A673 (cell line): ENCODE measurements around the gene RALB. TPM values are rescaled to one million over a fixed set of nuclear protein-coding genes. Genes with fewer than 3 reads are reported as not detected.

Experiments used
- BruUV-seq: library from RNA; stranded (reverse); fragments of 400-500 nt; replicated peaks from 2 replicates; lab custom pipeline; 2021; lab: Mats Ljungman, UMichigan
- CTCF ChIA-PET: fragments of 300-600 bp; sonication (Branson Sonifier 250); formaldehyde crosslinking; loops from one replicate; lab custom pipeline; 2022; ENCODE audit warnings: antibody characterized with exemption; lab: Charles Lee
- POLR2A ChIA-PET: fragments of 300-600 bp; sonication (Branson Sonifier 250); formaldehyde crosslinking; loops from one replicate; lab custom pipeline; 2022; ENCODE audit warnings: antibody characterized with exemption; ENCODE audit not compliant: low non-redundant PET; lab: Charles Lee
- DNase-seq: peaks from one replicate; pipeline ENCODE4 v3.0.0-alpha.2; 2015; ENCODE audit warnings: low spot score
- H3K27ac ChIP-seq: fragments of 200-600 bp; sonication (generic); 2 replicates; pipeline ENCODE4 v1.5.1; 2016; ENCODE audit warnings: mixed run types, low read depth, mild to moderate bottlenecking, mixed read lengths, antibody characterized with exemption, low read length; ENCODE audit not compliant: poor library complexity, severe bottlenecking
- H3K27me3 ChIP-seq: fragments of 200-600 bp; sonication (generic); replicated peaks from 2 replicates; pipeline ENCODE4 v1.6.1; 2017; ENCODE audit warnings: mixed run types, low read depth, mild to moderate bottlenecking, mixed read lengths, antibody characterized with exemption, low read length; ENCODE audit not compliant: insufficient read depth, poor library complexity
- H3K36me3 ChIP-seq: fragments of 200-600 bp; sonication (generic); 2 replicates; pipeline ENCODE4 v1.6.1; 2016; ENCODE audit warnings: mixed run types, mild to moderate bottlenecking, mixed read lengths, antibody characterized with exemption, low read length; ENCODE audit not compliant: insufficient read depth, poor library complexity, severe bottlenecking
- H3K4me1 ChIP-seq: fragments of 200-600 bp; sonication (generic); 2 replicates; pipeline ENCODE4 v1.6.1; 2017; ENCODE audit warnings: mixed run types, mild to moderate bottlenecking, mixed read lengths, antibody characterized with exemption, low read length; ENCODE audit not compliant: insufficient read depth, poor library complexity, severe bottlenecking
- H3K4me3 ChIP-seq: fragments of 200-600 bp; sonication (generic); 2 replicates; pipeline ENCODE4 v1.5.1; 2016; ENCODE audit warnings: low read depth, mixed run types, mild to moderate bottlenecking, mixed read lengths, low read length; ENCODE audit not compliant: poor library complexity, severe bottlenecking
- H3K9me3 ChIP-seq: fragments of 200-600 bp; sonication (generic); 2 replicates; pipeline ENCODE4 v1.6.1; 2016; ENCODE audit warnings: mixed run types, low read depth, mild to moderate bottlenecking, mixed read lengths, antibody characterized with exemption, low read length; ENCODE audit not compliant: poor library complexity, severe bottlenecking
- EZH2 ChIP-seq: fragments of 200-600 bp; sonication (generic); IDR thresholded peaks from 2 replicates; pipeline ENCODE4 v1.6.1; 2017; ENCODE audit warnings: borderline replicate concordance, low read depth, mild to moderate bottlenecking, mixed read lengths, antibody characterized with exemption, low read length; ENCODE audit not compliant: poor library complexity, severe bottlenecking
- intact Hi-C: fragments of 100-400 bp; cut with micrococcal nuclease; formaldehyde crosslinking; loops from one replicate; pipeline ENCODE4 v1.10.0; 2022; ENCODE audit not compliant: unreplicated experiment
- total RNA-seq: library from RNA; stranded (reverse); gene quantifications from 2 replicates; pipeline ENCODE4 v1.2.3, GENCODE V29; 2021
- TF ChIP-seq, protein P1 (sequence below): fragments of 300-800, 200-600 bp; sonication (generic); conservative IDR thresholded peaks from 2 replicates; pipeline ENCODE4 v1.5.1; 2017; ENCODE audit warnings: low read depth, mild to moderate bottlenecking, antibody characterized with exemption, low read length, moderate library complexity, mixed read lengths

Gene RALB
- total RNA-seq, 1 experiment from 2014 or later, result 47.0 TPM

DNA sequence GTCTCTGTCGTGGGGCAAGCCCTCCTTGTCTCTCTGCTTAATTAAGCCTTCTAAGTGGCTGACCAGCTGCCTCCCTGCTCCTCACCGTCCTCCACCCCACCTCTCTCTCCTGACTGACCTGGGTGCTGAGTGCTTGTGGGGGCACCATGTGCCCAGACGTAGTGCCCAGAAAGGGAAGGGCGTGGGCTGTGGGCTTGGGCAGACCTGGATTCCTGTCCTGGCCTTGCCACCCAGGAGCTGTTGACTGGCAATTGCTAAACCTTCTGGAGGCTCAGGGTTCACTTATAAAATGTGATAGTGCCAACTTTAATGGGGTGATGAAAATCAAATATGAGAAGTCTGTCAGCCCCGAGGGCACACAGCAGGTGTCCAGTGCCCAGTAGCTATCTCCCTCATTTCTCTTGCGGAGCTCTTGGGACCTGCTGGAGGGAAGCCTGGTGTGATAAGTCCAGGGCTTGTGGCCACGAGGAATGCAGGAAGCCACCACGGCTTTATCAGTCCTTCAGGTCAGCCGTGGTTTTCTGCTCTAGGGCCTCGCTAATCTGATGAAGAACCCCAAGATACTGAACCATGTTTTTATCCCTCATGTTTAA is 71.3 kb downstream of the RALB start:
- DNase-seq, result no peak
- Histone ChIP-seq H3K9me3 (no peaks in the 10 kb centered on the region), H3K4me1 (no peaks in the 10 kb centered on the region), H3K27ac (no peak overlapping the region), H3K4me3 (no peak overlapping the region), H3K36me3 (no peaks in the 10 kb centered on the region), H3K27me3 (no peaks in the 10 kb centered on the region)
- CTCF ChIA-PET, result interaction anchor here (0.5 kb wide), 1 partner anchor 392 kb away, joined by 5 read pairs; no protein-coding TSS in a partner anchor
- intact Hi-C loops, result no loop called here
- no peak for TF ChIP-seq EZH2
- TF ChIP-seq, protein P1, sequence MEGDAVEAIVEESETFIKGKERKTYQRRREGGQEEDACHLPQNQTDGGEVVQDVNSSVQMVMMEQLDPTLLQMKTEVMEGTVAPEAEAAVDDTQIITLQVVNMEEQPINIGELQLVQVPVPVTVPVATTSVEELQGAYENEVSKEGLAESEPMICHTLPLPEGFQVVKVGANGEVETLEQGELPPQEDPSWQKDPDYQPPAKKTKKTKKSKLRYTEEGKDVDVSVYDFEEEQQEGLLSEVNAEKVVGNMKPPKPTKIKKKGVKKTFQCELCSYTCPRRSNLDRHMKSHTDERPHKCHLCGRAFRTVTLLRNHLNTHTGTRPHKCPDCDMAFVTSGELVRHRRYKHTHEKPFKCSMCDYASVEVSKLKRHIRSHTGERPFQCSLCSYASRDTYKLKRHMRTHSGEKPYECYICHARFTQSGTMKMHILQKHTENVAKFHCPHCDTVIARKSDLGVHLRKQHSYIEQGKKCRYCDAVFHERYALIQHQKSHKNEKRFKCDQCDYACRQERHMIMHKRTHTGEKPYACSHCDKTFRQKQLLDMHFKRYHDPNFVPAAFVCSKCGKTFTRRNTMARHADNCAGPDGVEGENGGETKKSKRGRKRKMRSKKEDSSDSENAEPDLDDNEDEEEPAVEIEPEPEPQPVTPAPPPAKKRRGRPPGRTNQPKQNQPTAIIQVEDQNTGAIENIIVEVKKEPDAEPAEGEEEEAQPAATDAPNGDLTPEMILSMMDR, result no peak
- POLR2A ChIA-PET, result interaction anchor here (0.7 kb wide), 1 partner anchor 212 kb away, joined by 5 read pairs; no protein-coding TSS in a partner anchor
- no TSS peak for BruUV-seq

- BruUV-seq, result no TSS peak
- no peak for TF ChIP-seq EZH2
- TF ChIP-seq, protein P1, result no peak
- no peaks in the 10 kb centered on the region for H3K4me1 ChIP-seq
- no peaks in the 10 kb centered on the region for H3K9me3 ChIP-seq
- H3K36me3 ChIP-seq, result no peaks in the 10 kb centered on the region
- CTCF ChIA-PET, result no interaction called here
- H3K27ac ChIP-seq, result no peak overlapping the region
- DNase-seq, result no peak
- no peaks in the 10 kb centered on the region for H3K27me3 ChIP-seq
- POLR2A ChIA-PET, result interaction anchor here (0.6 to 0.7 kb wide), 2 partner anchors 47 to 213 kb away, joined by 5 to 12 read pairs; no protein-coding TSS in a partner anchor
- no peak overlapping the region for H3K4me3 ChIP-seq
- intact Hi-C loops, result no loop called here
Observed at GRCh38 chr2:120324933-120325332, 72.3 kb downstream of the RALB start.

GRCh38 chr2:120326066-120326465 is 73.4 kb downstream of the RALB start:
- no peak overlapping the region for H3K4me3 ChIP-seq
- no peaks in the 10 kb centered on the region for H3K9me3 ChIP-seq
- H3K27me3 ChIP-seq, result no peaks in the 10 kb centered on the region
- no peak overlapping the region for H3K27ac ChIP-seq
- no TSS peak for BruUV-seq
- CTCF ChIA-PET, result no interaction called here
- no peak for DNase-seq
- TF ChIP-seq, protein P1, result no peak
- TF ChIP-seq EZH2, result no peak
- no peaks in the 10 kb centered on the region for H3K36me3 ChIP-seq
- intact Hi-C loops, result no loop called here
- H3K4me1 ChIP-seq, result no peaks in the 10 kb centered on the region
- POLR2A ChIA-PET, result no interaction called here
